Measurements from ENCODE around the gene MYO19.
"Not testable (repeated sequence)": the region's sequence is repeated elsewhere in the genome, so short reads cannot be mapped to it uniquely, and the experiment has no call there.

The MYO19 gene

GRCh38 chr17:36496018-36496789 is 38.5 kb downstream of the MYO19 start:
- DNase-seq: no peak

GRCh38 chr17:36495076-36495578 is 39.5 kb downstream of the MYO19 start:
- DNase-seq: no peak

GRCh38 chr17:36494674-36495073 is 40.0 kb downstream of the MYO19 start:
- no peak for DNase-seq

- no peak for DNase-seq
These were observed 40.7 kb downstream of the MYO19 start for GRCh38 chr17:36493956-36494355.

- DNase-seq: peak; percentile 88 to 94
These were observed 48.2 kb downstream of the MYO19 start, which contains the start of gene ZNHIT3 for GRCh38 chr17:36486204-36487194. Gene ZNHIT3, plus strand, starts transcription at chr17:36486681. Its CDS starts 19 bp downstream, at chr17:36486700.

GRCh38 chr17:36485805-36486203 is 48.9 kb downstream of the MYO19 start:
- no peak for DNase-seq

GRCh38 chr17:36485027-36485426 is 49.6 kb downstream of the MYO19 start:
- DNase-seq: no peak

GRCh38 chr17:36484021-36484420 is 50.6 kb downstream of the MYO19 start:
- not testable (repeated sequence) for DNase-seq

GRCh38 chr17:36482611-36483504 is 51.8 kb downstream of the MYO19 start:
- DNase-seq: peak; percentile 65 to 90

GRCh38 chr17:36481829-36482228 is 52.8 kb downstream of the MYO19 start:
- DNase-seq: no peak

GRCh38 chr17:36475346-36475970 is 59.2 kb downstream of the MYO19 start:
- no peak for DNase-seq

GRCh38 chr17:36474571-36474970 is 60.1 kb downstream of the MYO19 start:
- DNase-seq: no peak

- no peak for DNase-seq
These were observed 64.2 kb downstream of the MYO19 start for GRCh38 chr17:36470499-36470898.

- no peak for DNase-seq
These were observed 64.9 kb downstream of the MYO19 start for GRCh38 chr17:36469733-36470132.

GRCh38 chr17:36468903-36469635 is 65.6 kb downstream of the MYO19 start:
- DNase-seq: no peak

- DNase-seq: no peak
These were observed 69.9 kb downstream of the MYO19 start for GRCh38 chr17:36464765-36465088.

GRCh38 chr17:36463916-36464764 is 70.5 kb downstream of the MYO19 start:
- DNase-seq: peak; percentile 49 to 63

- no peak for DNase-seq
These were observed 73.1 kb downstream of the MYO19 start for GRCh38 chr17:36461330-36462110.

- DNase-seq: no peak
These were observed 74.3 kb downstream of the MYO19 start for GRCh38 chr17:36460265-36460937.

All from inflammatory macrophage treated with lipopolysaccharide for 1 hour (primary cell).